ENCODE data around the gene CARD19.

DNA sequence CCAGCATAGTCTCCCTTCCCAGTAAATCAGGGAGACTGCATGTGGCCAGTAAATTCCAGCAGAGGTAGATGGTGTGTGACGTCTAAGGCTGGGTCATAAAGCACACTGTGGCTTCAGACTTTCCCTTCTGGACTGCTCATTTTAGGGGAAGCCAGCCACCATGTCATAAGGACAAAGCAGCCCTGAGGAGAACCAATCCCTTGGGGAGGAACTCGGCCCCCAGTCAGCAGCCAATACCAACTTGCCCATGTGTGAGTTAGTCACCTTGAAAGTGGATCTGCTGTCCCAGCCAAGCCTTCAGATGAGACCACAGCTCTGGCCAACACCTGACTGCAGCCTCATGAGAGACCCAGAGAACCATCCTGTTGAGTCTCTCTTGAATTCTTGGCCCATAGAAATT lies 52.7 kb downstream of the CARD19 start:
- no peak for TF ChIP-seq POLR2A (IDR thresholded peaks at IDR 0.05; ENCODE audit: low read depth, low read length)
- no peak for TF ChIP-seq POLR2AphosphoS5 (IDR thresholded peaks at IDR 0.05; ENCODE audit: low read depth, low read length)
